ENCODE measurements around the gene ALG9. TPM values are rescaled to one million over a fixed set of nuclear protein-coding genes. Genes with fewer than 3 reads are reported as not detected.

Gene ALG9
- total and polyA plus RNA-seq, 2 donors (not counting 3 experiments of a cell fraction or from before 2014, with no cell fraction given): 29.1 to 29.4 TPM

GRCh38 chr11:111910676-111911562 lies 39.5 kb upstream of the ALG9 start:
- peaks cover 6% of the 10 kb centered on the region for H3K4me1 ChIP-seq (ENCODE audit: control insufficient read depth, extremely low read depth, insufficient read depth, low read length)
- no peak for TF ChIP-seq GATA2 (IDR thresholded peaks at IDR 0.05; ENCODE audit: insufficient read depth, insufficient read length, low read depth, low read length)
- TF ChIP-seq MYC (IDR thresholded peaks at IDR 0.05; ENCODE audit: low read depth, low read length): no peak
- no peak for TF ChIP-seq POLR2A (IDR thresholded peaks at IDR 0.05; ENCODE audit: low read depth, low read length)
- no peak for TF ChIP-seq JUN (IDR thresholded peaks at IDR 0.05; ENCODE audit: borderline replicate concordance, insufficient read depth, insufficient read length, low read depth)
- TF ChIP-seq CTCF (IDR thresholded peaks at IDR 0.05; ENCODE audit: extremely low read depth in 1 of 2, insufficient read depth in 1 of 2, low read depth in 1 of 2, low read length in 2 of 2): no peak
- TF ChIP-seq EZH2 (IDR thresholded peaks at IDR 0.05; ENCODE audit: borderline replicate concordance, low read depth, low read length, severe bottlenecking): no peak
- no peak for TF ChIP-seq MAX (IDR thresholded peaks at IDR 0.05; ENCODE audit: insufficient read depth, insufficient read length)
- no peak for TF ChIP-seq FOS (IDR thresholded peaks at IDR 0.05; ENCODE audit: borderline replicate concordance, insufficient read depth, low read length)
- no peak for TF ChIP-seq POLR2AphosphoS5 (IDR thresholded peaks at IDR 0.05; ENCODE audit: insufficient read depth, low read depth, low read length)
- H3K27me3 ChIP-seq (ENCODE audit: control insufficient read depth in 2 of 2, insufficient read depth in 2 of 2, low read length in 2 of 2): peaks cover 2 to 9% of the 10 kb centered on the region in 2 experiments
- H4K20me1 ChIP-seq (replicated peaks; ENCODE audit: control insufficient read depth, extremely low read depth, insufficient read depth, low read length): no peaks in the 10 kb centered on the region
- POLR2A ChIA-PET: no interaction called here
- intact Hi-C loops (cut with micrococcal nuclease) (no loop called here), dilution Hi-C loops (cut with MboI; ENCODE audit: extremely low pct_ligation_motif_present, low sequenced_read_pairs) (no loop called here)
- DNase-seq (ENCODE audit: low read depth, low spot score) (no peak), FAIRE-seq (no peak)
- H3K9me1 ChIP-seq (replicated peaks; ENCODE audit: control insufficient read depth, extremely low read depth, insufficient read depth, low read length): no peaks in the 10 kb centered on the region
- no peak overlapping the region for H2AFZ ChIP-seq (ENCODE audit: low read depth, low read length)
- no peaks in the 10 kb centered on the region for H3K36me3 ChIP-seq (ENCODE audit: control insufficient read depth in 2 of 2, extremely low read depth in 1 of 2, insufficient read depth in 2 of 2, low read length in 2 of 2)
- BruUV-seq (replicated peaks): no TSS peak
- no peak overlapping the region for H3K9ac ChIP-seq (replicated peaks; ENCODE audit: extremely low read depth, insufficient read depth, low read length)
- CTCF ChIA-PET: interaction anchor here (1.4 kb wide), 1 partner anchor 71 kb away, joined by 4 read pairs; no protein-coding TSS in a partner anchor
- H3K4me3 ChIP-seq (replicated peaks in 1 of 3; ENCODE audit: insufficient read depth in 1 of 3, low read depth in 1 of 3, low read length in 3 of 3): no peak overlapping the region
- H3K27ac ChIP-seq (ENCODE audit: insufficient read depth, low read depth, low read length): no peak overlapping the region
- no peaks in the 10 kb centered on the region for H3K9me3 ChIP-seq (replicated peaks; ENCODE audit: control insufficient read depth, insufficient read depth, low read length)
- H3K4me2 ChIP-seq (ENCODE audit: insufficient read depth, low read length): no peak overlapping the region
- no peaks in the 10 kb centered on the region for H3K79me2 ChIP-seq (ENCODE audit: control insufficient read depth, insufficient read depth, low read length)

Data from endothelial cell of umbilical vein (primary cell).